K562 (cell line): Measurements from ENCODE around the gene KLK6. TPM values are rescaled to one million over a fixed set of nuclear protein-coding genes. Genes with fewer than 3 reads are reported as not detected.

ENCODE experiments used
- CEBPG ChIP-seq, 3 experiments: fragments of 200-800 bp in 1 of 3; sonication (Bioruptor generic) in 1 of 3; sonication (generic) in 1 of 3; formaldehyde crosslinking in 1 of 3; IDR thresholded peaks in 2 of 3; conservative IDR thresholded peaks in 1 of 3; 2 replicates each; pipeline versions ENCODE4 v1.6.1 to v1.8.0; 2016 to 2022; ENCODE audit warnings: missing compliant biosample characterization in 2 of 3, missing genetic modification characterization in 2 of 3, mild to moderate bottlenecking in 1 of 3, missing genetic modification reagents in 1 of 3
- DACH1 ChIP-seq: fragments of 450-650 bp; IDR thresholded peaks from 2 replicates; pipeline ENCODE4 v1.6.1; 2018; ENCODE audit not compliant: partially characterized antibody
- EHMT2 ChIP-seq: fragments of 450-650 bp; IDR thresholded peaks from 2 replicates; pipeline ENCODE4 v1.6.1; 2018; ENCODE audit warnings: antibody characterized with exemption
- ELF2 ChIP-seq: fragments of 250-450 bp; sonication (Bioruptor Pico); IDR thresholded peaks from 2 replicates; pipeline ENCODE4 v1.5.0; 2021; ENCODE audit warnings: mild to moderate bottlenecking
- GTF2E2 ChIP-seq: fragments of 200-800 bp; sonication (Bioruptor generic); IDR thresholded peaks from 2 replicates; pipeline ENCODE4 v1.6.1; 2016; ENCODE audit warnings: missing genetic modification characterization, missing compliant biosample characterization
- KAT7 ChIP-seq: sonication (generic); formaldehyde crosslinking; IDR thresholded peaks from 2 replicates; pipeline ENCODE4 v1.8.0; 2022; ENCODE audit warnings: missing genetic modification reagents, mild to moderate bottlenecking, borderline replicate concordance
- KDM1A ChIP-seq, 2 experiments: fragments of 450-650 bp; IDR thresholded peaks; 2 replicates each; pipeline ENCODE4 v1.6.1; 2016; ENCODE audit warnings: mild to moderate bottlenecking in 2 of 2
- KDM2B ChIP-seq: fragments of 250-450 bp; sonication (Bioruptor Pico); IDR thresholded peaks from 2 replicates; pipeline ENCODE4 v1.8.0; 2021; ENCODE audit warnings: mild to moderate bottlenecking, moderate library complexity
- KLF16 ChIP-seq: IDR thresholded peaks from 2 replicates; pipeline ENCODE4 v1.6.1; 2016; ENCODE audit warnings: antibody characterized with exemption
- MCM2 ChIP-seq: fragments of 450-650 bp; IDR thresholded peaks from 2 replicates; pipeline ENCODE4 v1.6.1; 2017; ENCODE audit warnings: low read depth, mild to moderate bottlenecking
- MIER1 ChIP-seq: fragments of 450-650 bp; IDR thresholded peaks from 2 replicates; pipeline ENCODE4 v1.6.1; 2016; ENCODE audit warnings: antibody characterized with exemption, mild to moderate bottlenecking, low read depth
- MXI1 ChIP-seq: IDR thresholded peaks from 2 replicates; pipeline ENCODE4 v1.6.1; 2011; ENCODE audit warnings: low read depth, mild to moderate bottlenecking, improper control_type of control experiment, low read length
- PHTF2 ChIP-seq: fragments of 250-450 bp; sonication (Bioruptor Pico); IDR thresholded peaks from 2 replicates; pipeline ENCODE4 v1.5.0; 2021; ENCODE audit warnings: mild to moderate bottlenecking
- TAF1 ChIP-seq: IDR thresholded peaks from 2 replicates; pipeline ENCODE4 v1.6.1; 2011; ENCODE audit warnings: mild to moderate bottlenecking, low read length, moderate library complexity; ENCODE audit not compliant: insufficient read depth, control insufficient read depth, severe bottlenecking; ENCODE audit errors: extremely low read depth
- TFAM ChIP-seq: fragments of 250-450 bp; sonication (Bioruptor Pico); conservative IDR thresholded peaks from 2 replicates; pipeline ENCODE4 v1.5.0; 2021; ENCODE audit warnings: mild to moderate bottlenecking, moderate library complexity
- TGIF2 ChIP-seq: sonication (generic); formaldehyde crosslinking; IDR thresholded peaks from 2 replicates; pipeline ENCODE4 v1.8.1; 2022; ENCODE audit warnings: mild to moderate bottlenecking, missing genetic modification reagents, moderate library complexity
- YY1 ChIP-seq, 3 experiments: IDR thresholded peaks; 2 replicates each; pipeline ENCODE4 v1.6.1; 2011; ENCODE audit warnings: low read length in 2 of 3, mild to moderate bottlenecking in 2 of 3, moderate library complexity in 2 of 3, borderline replicate concordance in 1 of 3, control low read depth in 1 of 3, low read depth in 1 of 3; ENCODE audit not compliant: insufficient read depth in 3 of 3, insufficient replicate concordance in 2 of 3, control insufficient read depth in 1 of 3, insufficient read length in 1 of 3; ENCODE audit errors: extremely low read depth in 1 of 3
- ZNF583 ChIP-seq: fragments of 250-450 bp; sonication (Bioruptor Pico); IDR thresholded peaks from 2 replicates; pipeline ENCODE4 v1.4.0; 2020
- ZNF79 ChIP-seq: fragments of 250-450 bp; sonication (Bioruptor Pico); IDR thresholded peaks from 2 replicates; pipeline ENCODE4 v1.4.0; 2020; ENCODE audit warnings: low read depth, mild to moderate bottlenecking, moderate library complexity
- polyA plus RNA-seq, 8 experiments: library from polyadenylated mRNA; depleted of rRNA in 4 of 8; stranded (reverse) in 5 of 8; unstranded in 3 of 8; fragments of >200 nt; fragmentation: Nextera tagmentation in 2 of 8; fragmentation: Illumina TruSeq in 1 of 8; extraction: Ambion mirVana in 2 of 8; extraction: Trizol in 1 of 8; gene quantifications; 2 replicates each; pipeline versions ENCODE4 v1.2.1 to v1.2.3, GENCODE V29; 2011 to 2014; ENCODE audit warnings: inconsistent platforms in 1 of 8, missing spikeins in 1 of 8
- total RNA-seq, 7 experiments: library from RNA; depleted of rRNA in 6 of 7; stranded (reverse); fragments of >200 nt in 6 of 7; fragmentation: Illumina TruSeq in 2 of 7; extraction: Trizol in 2 of 7; gene quantifications; 2 replicates each; pipeline versions ENCODE4 v1.2.1 to v1.2.3, GENCODE V29; 2011 to 2021; ENCODE audit warnings: low replicate concordance in 1 of 7
- TF ChIP-seq, protein P1 (sequence below): fragments of 450-650 bp; IDR thresholded peaks from 2 replicates; pipeline ENCODE4 v1.6.1; 2016; ENCODE audit warnings: missing biosample characterization, missing genetic modification characterization
- TF ChIP-seq, protein P2 (sequence below): sonication (generic); formaldehyde crosslinking; IDR thresholded peaks from 2 replicates; pipeline ENCODE4 v1.8.1; 2023; ENCODE audit warnings: mild to moderate bottlenecking, missing genetic modification reagents
- TF ChIP-seq, protein P3 (sequence below): fragments of 250-450 bp; sonication (Bioruptor Pico); IDR thresholded peaks from 2 replicates; pipeline ENCODE4 v1.5.1; 2021; ENCODE audit warnings: mild to moderate bottlenecking
- TF ChIP-seq, protein P4 (sequence below): sonication (generic); formaldehyde crosslinking; IDR thresholded peaks from 2 replicates; pipeline ENCODE4 v1.8.0; 2022; ENCODE audit warnings: mild to moderate bottlenecking, missing genetic modification reagents, borderline replicate concordance

Gene KLK6
- total and polyA plus RNA-seq, 9 of the 15 experiments (the other 6 are each of a cell fraction or from before 2014, with no cell fraction given): not detected

DNA sequence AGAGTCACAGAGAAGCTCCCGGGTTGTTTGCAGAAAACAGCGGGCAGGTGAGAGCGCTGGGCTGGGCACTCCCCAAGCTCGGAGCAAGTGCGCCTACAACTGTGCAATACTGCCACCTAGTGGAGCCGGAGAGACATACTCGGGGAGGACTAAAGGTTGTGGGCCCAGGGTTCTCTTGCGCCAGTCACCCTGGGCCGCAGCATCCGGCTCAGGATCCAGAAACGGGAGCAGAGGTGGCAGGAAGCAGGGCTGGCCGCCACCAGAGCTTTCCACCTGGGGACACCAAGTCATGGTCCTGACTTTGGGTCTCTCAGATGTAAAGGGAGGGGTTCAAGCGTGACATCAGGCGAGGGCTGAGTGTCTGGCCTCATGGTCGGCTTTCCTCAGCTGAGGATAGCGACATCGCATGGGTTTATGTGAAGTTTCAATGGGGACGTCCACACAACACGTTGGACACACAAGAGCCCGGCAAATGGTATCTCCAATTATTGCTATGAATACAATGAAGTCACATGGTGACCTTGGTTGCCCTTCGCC lies 47.0 kb downstream of the KLK6 start (continued):
- TF ChIP-seq EHMT2 (no peak), GTF2E2 (0 out of 2 replicates have a peak, but pooled peaks have one; percentile 17), KDM2B (CRISPR knock-in tag) (no peak), ZNF583 (CRISPR knock-in tag) (no peak), TFAM (no peak), MIER1 (no peak), PHTF2 (CRISPR knock-in tag) (no peak), DACH1 (no peak), KDM1A (IDR thresholded peaks at IDR 0.05) (no peak), CEBPG (CRISPR knock-in tag; IDR thresholded peaks at IDR 0.05) (no peak), CEBPG (tag; conservative IDR thresholded peaks at IDR 0.05 in 1 of 2, IDR thresholded peaks at IDR 0.05 in 1 of 2) (no peak), TAF1 (no peak), ZNF79 (CRISPR knock-in tag) (no peak), KAT7 (CRISPR knock-in tag) (no peak), KLF16 (no peak), MCM2 (no peak), YY1 (IDR thresholded peaks at IDR 0.05; ENCODE audit: borderline replicate concordance in 1 of 3, control insufficient read depth in 1 of 3, extremely low read depth in 1 of 3, insufficient read depth in 3 of 3, insufficient read length in 1 of 3, insufficient replicate concordance in 2 of 3, low read depth in 1 of 3, low read length in 2 of 3) (peak in 1 of 3 experiments; percentile 28), MXI1 (no peak), ELF2 (CRISPR knock-in tag) (no peak), TGIF2 (no peak)
- TF ChIP-seq, protein P1, sequence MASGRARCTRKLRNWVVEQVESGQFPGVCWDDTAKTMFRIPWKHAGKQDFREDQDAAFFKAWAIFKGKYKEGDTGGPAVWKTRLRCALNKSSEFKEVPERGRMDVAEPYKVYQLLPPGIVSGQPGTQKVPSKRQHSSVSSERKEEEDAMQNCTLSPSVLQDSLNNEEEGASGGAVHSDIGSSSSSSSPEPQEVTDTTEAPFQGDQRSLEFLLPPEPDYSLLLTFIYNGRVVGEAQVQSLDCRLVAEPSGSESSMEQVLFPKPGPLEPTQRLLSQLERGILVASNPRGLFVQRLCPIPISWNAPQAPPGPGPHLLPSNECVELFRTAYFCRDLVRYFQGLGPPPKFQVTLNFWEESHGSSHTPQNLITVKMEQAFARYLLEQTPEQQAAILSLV: no peak
- TF ChIP-seq, protein P2, sequence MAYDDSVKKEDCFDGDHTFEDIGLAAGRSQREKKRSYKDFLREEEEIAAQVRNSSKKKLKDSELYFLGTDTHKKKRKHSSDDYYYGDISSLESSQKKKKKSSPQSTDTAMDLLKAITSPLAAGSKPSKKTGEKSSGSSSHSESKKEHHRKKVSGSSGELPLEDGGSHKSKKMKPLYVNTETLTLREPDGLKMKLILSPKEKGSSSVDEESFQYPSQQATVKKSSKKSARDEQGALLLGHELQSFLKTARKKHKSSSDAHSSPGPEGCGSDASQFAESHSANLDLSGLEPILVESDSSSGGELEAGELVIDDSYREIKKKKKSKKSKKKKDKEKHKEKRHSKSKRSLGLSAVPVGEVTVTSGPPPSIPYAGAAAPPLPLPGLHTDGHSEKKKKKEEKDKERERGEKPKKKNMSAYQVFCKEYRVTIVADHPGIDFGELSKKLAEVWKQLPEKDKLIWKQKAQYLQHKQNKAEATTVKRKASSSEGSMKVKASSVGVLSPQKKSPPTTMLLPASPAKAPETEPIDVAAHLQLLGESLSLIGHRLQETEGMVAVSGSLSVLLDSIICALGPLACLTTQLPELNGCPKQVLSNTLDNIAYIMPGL: no peak
- TF ChIP-seq, protein P3, sequence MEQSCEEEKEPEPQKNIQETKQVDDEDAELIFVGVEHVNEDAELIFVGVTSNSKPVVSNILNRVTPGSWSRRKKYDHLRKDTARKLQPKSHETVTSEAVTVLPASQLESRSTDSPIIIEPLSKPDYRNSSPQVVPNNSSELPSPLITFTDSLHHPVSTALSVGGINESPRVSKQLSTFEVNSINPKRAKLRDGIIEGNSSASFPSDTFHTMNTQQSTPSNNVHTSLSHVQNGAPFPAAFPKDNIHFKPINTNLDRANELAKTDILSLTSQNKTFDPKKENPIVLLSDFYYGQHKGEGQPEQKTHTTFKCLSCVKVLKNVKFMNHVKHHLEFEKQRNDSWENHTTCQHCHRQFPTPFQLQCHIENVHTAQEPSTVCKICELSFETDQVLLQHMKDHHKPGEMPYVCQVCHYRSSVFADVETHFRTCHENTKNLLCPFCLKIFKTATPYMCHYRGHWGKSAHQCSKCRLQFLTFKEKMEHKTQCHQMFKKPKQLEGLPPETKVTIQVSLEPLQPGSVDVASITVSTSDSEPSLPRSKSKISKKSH (CRISPR knock-in tag): no peak
- TF ChIP-seq, protein P4, sequence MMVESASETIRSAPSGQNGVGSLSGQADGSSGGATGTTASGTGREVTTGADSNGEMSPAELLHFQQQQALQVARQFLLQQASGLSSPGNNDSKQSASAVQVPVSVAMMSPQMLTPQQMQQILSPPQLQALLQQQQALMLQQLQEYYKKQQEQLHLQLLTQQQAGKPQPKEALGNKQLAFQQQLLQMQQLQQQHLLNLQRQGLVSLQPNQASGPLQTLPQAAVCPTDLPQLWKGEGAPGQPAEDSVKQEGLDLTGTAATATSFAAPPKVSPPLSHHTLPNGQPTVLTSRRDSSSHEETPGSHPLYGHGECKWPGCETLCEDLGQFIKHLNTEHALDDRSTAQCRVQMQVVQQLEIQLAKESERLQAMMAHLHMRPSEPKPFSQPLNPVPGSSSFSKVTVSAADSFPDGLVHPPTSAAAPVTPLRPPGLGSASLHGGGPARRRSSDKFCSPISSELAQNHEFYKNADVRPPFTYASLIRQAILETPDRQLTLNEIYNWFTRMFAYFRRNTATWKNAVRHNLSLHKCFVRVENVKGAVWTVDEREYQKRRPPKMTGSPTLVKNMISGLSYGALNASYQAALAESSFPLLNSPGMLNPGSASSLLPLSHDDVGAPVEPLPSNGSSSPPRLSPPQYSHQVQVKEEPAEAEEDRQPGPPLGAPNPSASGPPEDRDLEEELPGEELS: no peak
